GM18498 (cell line): ENCODE results near the gene TANGO2.

ENCODE experiments used
- ATAC-seq: cut with Tn5 transposase; IDR thresholded peaks from one replicate; pipeline ENCODE4 v1.9.1; 2021; ENCODE audit warnings: mild to moderate bottlenecking, moderate library complexity; ENCODE audit not compliant: unreplicated experiment

Gene TANGO2

GRCh38 chr22:20083157-20083890 is 62.4 kb downstream of the TANGO2 start:
- ATAC-seq, result no peak

- ATAC-seq, result no peak
Observed at GRCh38 chr22:20083891-20084546, 63.1 kb downstream of the TANGO2 start.

- ATAC-seq, result no peak
Observed at GRCh38 chr22:20084547-20085413, 63.9 kb downstream of the TANGO2 start.

DNA sequence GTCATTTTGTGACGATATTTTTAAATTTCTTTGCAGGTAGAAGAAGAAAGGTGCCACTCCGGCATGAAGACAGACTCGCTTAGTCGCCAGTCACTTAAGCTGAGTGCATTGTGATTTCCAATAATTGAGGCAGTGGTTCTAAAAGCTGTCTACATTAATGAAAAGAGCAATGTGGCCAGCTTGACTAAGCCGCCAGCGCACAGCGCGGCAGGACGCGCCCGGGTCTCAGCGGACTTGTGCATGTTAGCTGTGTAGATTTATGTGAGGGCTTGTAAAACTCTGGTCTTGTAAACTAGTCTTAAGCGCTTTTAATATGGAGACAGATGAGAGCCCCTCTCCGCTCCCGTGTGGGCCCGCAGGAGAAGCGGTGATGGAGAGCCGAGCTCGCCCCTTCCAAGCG is 64.7 kb downstream of the TANGO2 start:
- ATAC-seq, result no peak

- no peak for ATAC-seq
Observed at GRCh38 chr22:20086101-20086599, 65.2 kb downstream of the TANGO2 start.

DNA sequence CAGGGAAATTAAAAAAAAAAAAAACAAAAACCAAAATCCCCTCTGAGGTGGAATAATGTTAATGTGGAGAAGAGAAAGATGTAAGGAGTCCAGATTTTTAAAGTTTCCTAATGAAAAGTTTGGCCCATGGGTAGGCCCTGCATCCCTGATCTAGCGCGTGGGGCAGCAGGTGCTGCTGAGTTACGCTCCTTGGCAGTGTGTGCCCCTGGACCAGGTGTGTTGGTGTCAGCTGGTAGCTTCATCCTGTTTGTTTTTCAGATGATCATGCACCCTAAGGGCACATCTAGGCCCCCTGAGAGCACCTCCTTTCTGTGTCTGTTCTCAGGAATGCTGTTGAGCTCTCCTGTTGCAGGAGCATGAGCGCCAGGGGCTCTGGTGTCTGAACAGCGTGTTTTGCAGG is 65.9 kb downstream of the TANGO2 start:
- ATAC-seq, result no peak

- no peak for ATAC-seq
Observed at GRCh38 chr22:20087319-20088262, 66.7 kb downstream of the TANGO2 start.

GRCh38 chr22:20088263-20088648 is 67.3 kb downstream of the TANGO2 start:
- ATAC-seq, result no peak

DNA sequence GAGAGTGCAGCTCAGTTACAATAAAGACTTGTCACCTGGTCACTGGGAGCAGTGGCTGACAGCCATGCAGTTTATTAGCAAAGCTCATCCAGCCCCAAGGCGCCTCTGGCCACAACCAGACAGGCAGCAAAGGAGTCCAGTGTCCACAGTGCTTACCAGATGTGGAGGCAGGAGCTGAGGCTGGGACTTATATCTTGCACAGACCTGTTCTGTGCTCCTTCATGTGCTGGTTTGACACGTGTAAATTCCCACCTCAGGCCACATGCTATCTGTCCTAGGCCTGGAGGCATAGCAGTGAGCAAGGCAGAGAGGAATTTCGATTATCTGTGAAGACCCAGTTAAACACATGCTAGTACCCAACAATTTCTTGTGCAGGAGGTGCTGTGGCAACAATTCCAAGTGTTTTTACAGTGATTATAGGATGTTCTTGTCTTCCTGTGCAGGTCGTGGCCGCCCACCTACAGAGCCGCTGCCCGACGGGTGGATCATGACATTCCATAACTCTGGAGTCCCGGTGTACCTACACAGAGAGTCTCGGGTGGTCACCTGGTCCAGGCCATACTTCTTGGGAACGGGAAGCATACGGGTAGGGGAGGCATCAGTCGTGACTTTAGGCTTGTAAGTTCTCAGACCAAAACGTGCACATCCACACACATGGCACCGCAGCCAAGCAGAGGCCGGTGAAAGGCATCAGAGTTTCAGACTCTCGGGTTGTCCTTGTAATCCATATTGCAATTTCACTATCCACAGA is 68.5 kb downstream of the TANGO2 start:
- no peak for ATAC-seq

DNA sequence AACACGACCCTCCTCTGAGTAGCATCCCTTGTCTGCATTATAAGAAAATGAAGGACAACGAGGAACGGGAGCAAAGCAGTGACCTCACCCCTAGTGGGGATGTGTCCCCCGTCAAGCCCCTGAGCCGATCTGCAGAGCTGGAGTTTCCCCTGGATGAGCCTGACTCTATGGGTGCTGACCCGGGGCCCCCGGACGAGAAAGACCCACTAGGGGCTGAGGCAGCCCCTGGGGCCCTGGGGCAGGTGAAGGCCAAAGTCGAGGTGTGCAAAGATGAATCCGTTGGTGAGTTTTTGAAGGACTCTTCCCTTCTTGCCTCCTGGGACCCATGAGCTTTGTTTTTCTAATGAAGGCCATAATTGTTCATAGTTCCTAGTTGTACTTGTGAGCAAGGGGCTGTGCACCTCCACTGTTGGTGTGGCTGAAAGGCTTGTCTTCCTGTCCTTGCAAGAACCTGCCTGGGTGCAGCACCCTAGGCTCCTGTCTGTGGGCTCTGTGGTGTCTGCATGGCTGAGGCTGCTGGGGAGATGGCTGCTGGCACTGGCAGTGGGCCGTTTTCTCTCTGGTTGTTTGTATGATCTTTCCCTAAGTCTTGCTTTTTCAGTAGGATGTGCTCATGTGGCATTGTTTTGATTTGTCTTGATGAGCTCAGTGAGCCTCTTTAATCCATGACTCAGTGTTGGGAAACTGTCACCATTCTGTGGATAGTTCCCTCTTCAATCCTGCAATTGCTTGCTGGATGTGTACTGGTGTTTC is 69.2 kb downstream of the TANGO2 start:
- ATAC-seq, result no peak

DNA sequence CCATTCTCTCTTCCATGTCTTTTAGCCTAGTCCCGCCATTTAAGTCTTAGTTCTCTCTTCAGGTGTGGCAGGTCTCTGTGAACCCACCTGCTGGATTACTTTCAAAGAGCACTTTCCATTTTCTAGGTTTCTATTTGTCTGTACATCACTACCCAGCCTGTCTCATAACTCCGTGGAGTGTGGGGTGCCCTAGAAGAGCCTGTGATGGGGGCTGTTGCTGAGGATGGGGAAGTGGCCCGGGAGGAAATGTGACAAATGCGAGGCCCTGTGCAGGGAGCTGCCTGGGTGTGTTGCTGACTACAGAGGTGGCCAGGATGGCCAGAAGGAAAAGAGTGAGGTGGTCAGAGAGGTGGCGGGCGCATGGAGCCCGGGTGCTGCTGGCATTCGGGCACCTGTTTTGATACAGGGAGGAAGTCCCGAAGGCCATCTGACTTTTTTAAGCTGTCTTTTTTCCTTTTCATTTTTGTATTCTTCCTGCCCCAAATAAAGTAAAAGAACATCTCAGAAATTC is 69.9 kb downstream of the TANGO2 start:
- no peak for ATAC-seq

GRCh38 chr22:20091690-20092476 is 71.0 kb downstream of the TANGO2 start:
- ATAC-seq, result no peak

- ATAC-seq, result no peak
Observed at GRCh38 chr22:20092477-20092854, 71.6 kb downstream of the TANGO2 start.

DNA sequence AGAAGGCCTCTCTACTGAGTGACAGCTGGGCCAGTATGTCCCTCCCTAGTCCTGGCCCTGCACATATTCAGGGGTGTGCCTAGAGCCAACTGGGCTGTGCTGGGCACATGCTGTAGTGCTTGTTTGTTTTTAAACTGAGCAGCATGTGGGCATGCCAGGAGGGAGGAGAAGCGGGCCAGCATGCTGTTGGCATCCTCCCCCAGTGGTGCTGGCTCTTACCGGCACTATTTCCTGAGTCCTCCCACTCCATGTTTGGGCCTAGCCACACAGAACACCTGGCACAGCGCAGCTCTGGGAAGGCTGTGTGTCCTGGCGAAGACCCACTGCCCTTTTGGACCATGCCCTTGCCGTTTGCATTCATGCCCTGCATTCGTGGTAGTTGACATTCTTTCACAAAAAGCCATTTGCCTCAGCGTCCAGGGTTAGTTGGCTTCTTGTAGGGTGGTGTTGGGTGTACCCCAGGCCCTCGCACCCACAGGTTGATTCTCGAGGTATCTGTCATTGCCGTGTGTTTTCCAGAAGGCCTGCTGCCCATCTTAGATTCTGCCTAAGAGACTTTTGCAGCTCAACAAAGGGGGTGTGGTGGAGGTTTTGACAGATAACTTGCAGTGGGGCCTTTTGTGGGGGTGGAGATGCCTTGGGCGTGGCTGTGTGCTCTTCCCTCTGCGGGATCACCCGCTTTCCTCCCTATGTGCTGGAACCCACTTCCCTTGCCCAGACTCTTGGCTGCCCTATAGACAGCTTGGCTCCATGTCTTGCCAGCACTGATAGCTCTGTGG is 72.7 kb downstream of the TANGO2 start:
- no peak for ATAC-seq

GRCh38 chr22:20094197-20094807 is 73.4 kb downstream of the TANGO2 start:
- ATAC-seq, result no peak

DNA sequence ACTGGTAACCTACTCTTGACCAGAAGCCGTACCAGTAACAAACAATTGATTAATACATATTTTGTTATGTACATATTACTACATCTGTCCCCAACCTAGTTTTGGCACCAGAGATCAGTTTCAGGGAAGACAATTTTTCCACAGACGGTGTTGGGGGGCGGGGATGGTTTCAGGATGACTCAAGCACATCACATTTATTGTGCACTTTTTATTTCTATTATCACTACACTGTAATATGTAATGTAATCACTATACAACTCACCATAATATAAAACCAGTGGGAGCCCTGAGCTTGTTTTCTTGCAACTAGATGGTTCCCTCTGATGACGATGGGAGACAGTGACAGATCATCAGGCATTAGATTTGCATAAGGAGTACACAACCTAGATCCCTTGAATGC is 74.6 kb downstream of the TANGO2 start:
- ATAC-seq, result no peak
